GM19025 (cell line): Measurements from ENCODE around the gene IRF2BPL.

ENCODE experiments used
- ATAC-seq: cut with Tn5 transposase; IDR thresholded peaks from one replicate; pipeline ENCODE4 v1.9.1; 2021; ENCODE audit warnings: mild to moderate bottlenecking, low read depth, moderate library complexity; ENCODE audit not compliant: unreplicated experiment

IRF2BPL gene

GRCh38 chr14:77014734-77015133 lies 13.8 kb downstream of the IRF2BPL start:
- ATAC-seq = no peak

GRCh38 chr14:77014004-77014604 lies 14.4 kb downstream of the IRF2BPL start:
- no peak for ATAC-seq

- ATAC-seq = no peak
Observed at GRCh38 chr14:77012193-77012765, 16.2 kb downstream of the IRF2BPL start.

- ATAC-seq = no peak
Observed at GRCh38 chr14:77011245-77011644, 17.3 kb downstream of the IRF2BPL start.

- ATAC-seq = no peak
Observed at GRCh38 chr14:77009014-77009413, 19.5 kb downstream of the IRF2BPL start.

- ATAC-seq = no peak
Observed at GRCh38 chr14:77008541-77008940, 20.0 kb downstream of the IRF2BPL start.

GRCh38 chr14:77007975-77008421 lies 20.5 kb downstream of the IRF2BPL start:
- ATAC-seq = no peak

- no peak for ATAC-seq
Observed at GRCh38 chr14:77007183-77007974, 21.1 kb downstream of the IRF2BPL start.

GRCh38 chr14:77006132-77006531 lies 22.4 kb downstream of the IRF2BPL start:
- no peak for ATAC-seq

GRCh38 chr14:77005559-77005958 lies 22.9 kb downstream of the IRF2BPL start:
- ATAC-seq = no peak

- no peak for ATAC-seq
Observed at GRCh38 chr14:77004711-77005460, 23.6 kb downstream of the IRF2BPL start.

- ATAC-seq = no peak
Observed at GRCh38 chr14:77003960-77004710, 24.4 kb downstream of the IRF2BPL start.

GRCh38 chr14:77002889-77003288 lies 25.6 kb downstream of the IRF2BPL start:
- no peak for ATAC-seq

- ATAC-seq = no peak
Observed at GRCh38 chr14:77002335-77002734, 26.2 kb downstream of the IRF2BPL start.

GRCh38 chr14:77000340-77001270 lies 27.9 kb downstream of the IRF2BPL start:
- no peak for ATAC-seq

GRCh38 chr14:76998910-76999309 lies 29.6 kb downstream of the IRF2BPL start:
- no peak for ATAC-seq

- ATAC-seq = no peak
Observed at GRCh38 chr14:76997257-76997970, 31.1 kb downstream of the IRF2BPL start.

- no peak for ATAC-seq
Observed at GRCh38 chr14:76996563-76997146, 31.9 kb downstream of the IRF2BPL start.
